Thyroid gland (tissue), 4 donors: ENCODE measurements around the gene CNTNAP5. TPM values are rescaled to one million over a fixed set of nuclear protein-coding genes. Genes with fewer than 3 reads are reported as not detected.

Experiments
- DNase-seq, 2 donors: peaks; one replicate each; pipeline ENCODE4 v3.0.0-alpha.2; 2019
- H3K27ac ChIP-seq, 3 donors: fragments of 200-600 bp; sonication (generic); 1 replicate in 2 of 3; 2 replicates in 1 of 3; pipeline ENCODE4 v1.5.1; 2016 to 2019; ENCODE audit warnings: mild to moderate bottlenecking in 1 of 3, moderate library complexity in 1 of 3
- H3K27me3 ChIP-seq: fragments of 200-600 bp; sonication (generic); one replicate; pipeline ENCODE4 v1.5.1; 2019
- H3K36me3 ChIP-seq, 2 donors: fragments of 200-600 bp; sonication (generic); one replicate each; pipeline ENCODE4 v1.5.1; 2016 to 2019
- H3K4me1 ChIP-seq, 2 donors: fragments of 200-600 bp; sonication (generic); one replicate each; pipeline ENCODE4 v1.5.1; 2017 to 2019
- H3K4me3 ChIP-seq, 3 donors: fragments of 200-600 bp; sonication (generic); replicated peaks in 1 of 3; 1 replicate in 2 of 3; 2 replicates in 1 of 3; pipeline ENCODE4 v1.5.1; 2016; ENCODE audit warnings: mild to moderate bottlenecking in 1 of 3
- H3K9me3 ChIP-seq: fragments of 200-600 bp; sonication (generic); one replicate; pipeline ENCODE4 v1.5.1; 2017
- POLR2A ChIP-seq, 2 donors: fragments of 450-650 bp; IDR thresholded peaks; one replicate each; pipeline ENCODE4 v1.6.1; 2017; ENCODE audit warnings: antibody characterized with exemption in 2 of 2, mild to moderate bottlenecking in 2 of 2, moderate library complexity in 1 of 2
- WGBS, 2 donors: methylation state at CpG; one replicate each; pipeline ENCODE4 v1.1.5; 2017; 5-methylcytosine and 5-hydroxymethylcytosine counted together
- intact Hi-C: fragments of 100-400 bp; cut with DNase I; formaldehyde crosslinking; loops from one replicate; pipeline ENCODE4 v1.15.1; 2023
- total RNA-seq, 4 donors: library from RNA; depleted of rRNA; stranded (reverse); fragments of >200 nt; gene quantifications; one replicate each; pipeline ENCODE4 v1.2.3, GENCODE V29; 2016
- TF ChIP-seq, protein P1 (sequence below), 6 experiments: fragments of 200-600 bp in 3 of 6; fragments of 450-650 bp in 3 of 6; sonication (generic) in 3 of 6; IDR thresholded peaks; one replicate each; pipeline ENCODE4 v1.5.1; 2016 to 2019; ENCODE audit warnings: antibody characterized with exemption in 6 of 6, mild to moderate bottlenecking in 2 of 6, inconsistent platforms in 1 of 6, moderate library complexity in 1 of 6

Gene CNTNAP5
- total RNA-seq, 4 donors from 2014 or later: not detected

DNA sequence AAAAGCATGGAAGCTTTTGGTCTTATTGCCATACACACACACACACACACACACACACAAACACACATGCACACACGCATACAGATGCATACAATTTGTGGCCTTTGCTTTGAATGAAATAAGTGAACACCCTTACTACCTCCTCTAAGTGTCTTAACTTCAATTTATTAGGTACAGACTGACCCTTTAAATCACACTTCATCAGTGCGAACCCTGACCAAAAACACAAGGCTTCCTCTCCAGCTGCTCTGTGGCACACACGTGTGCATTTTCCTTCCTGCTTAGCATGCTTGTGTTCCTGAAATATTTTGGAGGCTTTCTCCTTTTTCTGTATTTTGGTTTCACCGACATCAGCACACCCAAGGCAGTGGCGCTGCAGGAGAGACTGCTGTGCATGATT, 96.0 kb downstream of the CNTNAP5 start:
- H3K4me3 ChIP-seq: no peak overlapping the region
- no peak for DNase-seq
- no peaks in the 10 kb centered on the region for H3K36me3 ChIP-seq
- H3K4me1 ChIP-seq: no peaks in the 10 kb centered on the region
- TF ChIP-seq POLR2A (IDR thresholded peaks at IDR 0.05): no peak
- TF ChIP-seq, protein P1, sequence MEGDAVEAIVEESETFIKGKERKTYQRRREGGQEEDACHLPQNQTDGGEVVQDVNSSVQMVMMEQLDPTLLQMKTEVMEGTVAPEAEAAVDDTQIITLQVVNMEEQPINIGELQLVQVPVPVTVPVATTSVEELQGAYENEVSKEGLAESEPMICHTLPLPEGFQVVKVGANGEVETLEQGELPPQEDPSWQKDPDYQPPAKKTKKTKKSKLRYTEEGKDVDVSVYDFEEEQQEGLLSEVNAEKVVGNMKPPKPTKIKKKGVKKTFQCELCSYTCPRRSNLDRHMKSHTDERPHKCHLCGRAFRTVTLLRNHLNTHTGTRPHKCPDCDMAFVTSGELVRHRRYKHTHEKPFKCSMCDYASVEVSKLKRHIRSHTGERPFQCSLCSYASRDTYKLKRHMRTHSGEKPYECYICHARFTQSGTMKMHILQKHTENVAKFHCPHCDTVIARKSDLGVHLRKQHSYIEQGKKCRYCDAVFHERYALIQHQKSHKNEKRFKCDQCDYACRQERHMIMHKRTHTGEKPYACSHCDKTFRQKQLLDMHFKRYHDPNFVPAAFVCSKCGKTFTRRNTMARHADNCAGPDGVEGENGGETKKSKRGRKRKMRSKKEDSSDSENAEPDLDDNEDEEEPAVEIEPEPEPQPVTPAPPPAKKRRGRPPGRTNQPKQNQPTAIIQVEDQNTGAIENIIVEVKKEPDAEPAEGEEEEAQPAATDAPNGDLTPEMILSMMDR (IDR thresholded peaks at IDR 0.05): no peak
- intact Hi-C loops: no loop called here
- H3K9me3 ChIP-seq: no peaks in the 10 kb centered on the region
- no peaks in the 10 kb centered on the region for H3K27me3 ChIP-seq
- H3K27ac ChIP-seq: no peak overlapping the region
- WGBS, 2 donors: 88 to 90% methylated on average over 5 of the region's 5 CpGs

DNA sequence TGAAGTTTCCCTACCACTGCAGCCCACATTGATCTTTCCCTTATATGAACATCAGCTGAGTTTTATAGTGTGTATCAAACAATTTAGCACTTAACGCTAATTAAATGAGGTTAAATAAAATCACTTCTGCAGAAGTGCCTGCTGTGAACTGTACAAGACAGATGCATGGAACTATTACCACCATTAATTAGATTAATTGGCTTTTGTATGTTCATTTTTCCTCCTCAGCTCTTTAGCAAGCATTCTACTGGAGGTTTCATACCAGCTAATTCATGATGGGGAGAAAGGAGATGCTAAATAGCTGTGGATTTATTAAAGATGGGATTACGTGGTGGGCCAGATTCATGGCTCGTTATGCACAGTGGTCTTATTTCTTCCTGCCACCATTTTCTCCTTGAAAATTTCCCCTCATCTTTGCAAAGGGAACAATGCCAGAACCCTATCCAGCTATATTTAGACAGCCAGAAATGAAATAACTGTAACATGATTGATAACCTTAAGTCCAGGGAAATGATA, 96.7 kb downstream of the CNTNAP5 start:
- H3K9me3 ChIP-seq: no peaks in the 10 kb centered on the region
- no peaks in the 10 kb centered on the region for H3K4me1 ChIP-seq
- no peaks in the 10 kb centered on the region for H3K36me3 ChIP-seq
- H3K27me3 ChIP-seq: no peaks in the 10 kb centered on the region
- intact Hi-C loops: no loop called here
- H3K27ac ChIP-seq: no peak overlapping the region
- no peak overlapping the region for H3K4me3 ChIP-seq
- WGBS, 2 donors: 74 to 93% methylated on average over 3 of the region's 3 CpGs
- TF ChIP-seq, protein P1 (IDR thresholded peaks at IDR 0.05): no peak
- DNase-seq: no peak

- WGBS, 2 donors: 76% methylated on average over 1 of the region's 1 CpG
- no peaks in the 10 kb centered on the region for H3K27me3 ChIP-seq
- H3K9me3 ChIP-seq: no peaks in the 10 kb centered on the region
- no peak overlapping the region for H3K4me3 ChIP-seq
- no peak overlapping the region for H3K27ac ChIP-seq
- TF ChIP-seq, protein P1 (IDR thresholded peaks at IDR 0.05): no peak
- no peak for TF ChIP-seq POLR2A (IDR thresholded peaks at IDR 0.05)
- DNase-seq: no peak
- H3K4me1 ChIP-seq: no peaks in the 10 kb centered on the region
- intact Hi-C loops: no loop called here
- H3K36me3 ChIP-seq: no peaks in the 10 kb centered on the region
Measured at GRCh38 chr2:124122340-124122739, 97.3 kb downstream of the CNTNAP5 start.

- H3K27me3 ChIP-seq: no peaks in the 10 kb centered on the region
- WGBS, 2 donors: 79 to 87% methylated on average over 5 of the region's 5 CpGs
- H3K9me3 ChIP-seq: no peaks in the 10 kb centered on the region
- intact Hi-C loops: no loop called here
- no peak overlapping the region for H3K4me3 ChIP-seq
- H3K4me1 ChIP-seq: no peaks in the 10 kb centered on the region
- no peak for TF ChIP-seq POLR2A (IDR thresholded peaks at IDR 0.05)
- TF ChIP-seq, protein P1 (IDR thresholded peaks at IDR 0.05): no peak
- H3K36me3 ChIP-seq: no peaks in the 10 kb centered on the region
- DNase-seq: no peak
- H3K27ac ChIP-seq: no peak overlapping the region
Measured at GRCh38 chr2:124131276-124131675, 106.2 kb downstream of the CNTNAP5 start.

DNA sequence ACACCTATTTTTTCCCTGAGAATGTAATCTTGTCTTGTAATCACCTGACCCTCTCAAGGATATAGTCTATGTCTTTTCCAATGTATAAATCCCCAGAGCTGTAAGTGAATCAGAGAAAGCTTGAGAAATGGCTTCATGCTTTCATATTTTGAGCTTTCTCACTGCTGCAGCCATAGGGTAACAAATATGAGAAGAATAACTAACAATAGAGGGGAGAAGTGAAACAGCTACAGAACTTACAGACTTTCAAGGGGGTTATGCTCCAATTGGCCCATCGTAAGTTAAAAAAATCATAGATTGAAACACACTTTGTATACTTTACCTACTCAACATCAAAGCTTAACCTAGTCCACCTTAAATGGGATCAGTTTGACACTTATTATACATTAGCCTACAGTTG, 111.0 kb downstream of the CNTNAP5 start:
- WGBS, 2 donors: 60 to 72% methylated on average over 1 of the region's 1 CpG
- H3K36me3 ChIP-seq: no peaks in the 10 kb centered on the region

More for the DNA sequence above, 111.0 kb downstream of the CNTNAP5 start:
- H3K9me3 ChIP-seq: no peaks in the 10 kb centered on the region
- no peaks in the 10 kb centered on the region for H3K4me1 ChIP-seq
- H3K27me3 ChIP-seq: no peaks in the 10 kb centered on the region
- intact Hi-C loops: no loop called here
- no peak for TF ChIP-seq POLR2A (IDR thresholded peaks at IDR 0.05)
- TF ChIP-seq, protein P1 (IDR thresholded peaks at IDR 0.05): no peak
- no peak overlapping the region for H3K4me3 ChIP-seq
- no peak overlapping the region for H3K27ac ChIP-seq
- DNase-seq: no peak
